ENCODE measurements around the gene UBA1.

The UBA1 gene

DNA sequence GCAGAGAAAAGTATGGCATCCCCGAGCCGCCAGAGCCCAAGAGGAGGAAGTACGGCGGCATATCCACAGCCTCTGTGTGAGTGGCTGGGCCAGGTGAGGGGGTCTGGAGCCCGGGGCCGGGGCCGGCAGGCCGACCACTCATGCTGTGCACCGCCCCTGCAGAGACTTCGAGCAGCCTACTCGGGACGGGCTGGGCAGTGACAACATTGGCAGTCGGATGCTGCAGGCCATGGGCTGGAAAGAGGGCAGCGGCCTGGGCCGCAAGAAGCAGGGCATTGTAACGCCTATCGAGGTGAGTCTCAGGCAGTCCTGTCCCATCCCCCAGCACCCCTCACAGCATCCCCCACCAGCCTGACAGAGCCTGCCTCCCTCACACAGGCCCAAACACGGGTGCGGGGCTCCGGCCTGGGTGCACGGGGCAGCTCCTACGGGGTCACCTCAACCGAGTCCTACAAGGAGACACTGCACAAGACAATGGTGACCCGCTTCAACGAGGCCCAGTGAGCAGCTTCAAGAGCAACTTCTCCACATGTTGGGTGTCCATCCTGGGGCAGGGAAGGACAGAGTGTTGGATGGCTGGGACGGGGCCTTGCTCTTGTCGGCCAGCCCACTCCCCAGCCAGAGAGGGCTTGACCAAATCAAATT, 7.4 kb upstream of the UBA1 start:
- TF ChIP-seq, protein P1, sequence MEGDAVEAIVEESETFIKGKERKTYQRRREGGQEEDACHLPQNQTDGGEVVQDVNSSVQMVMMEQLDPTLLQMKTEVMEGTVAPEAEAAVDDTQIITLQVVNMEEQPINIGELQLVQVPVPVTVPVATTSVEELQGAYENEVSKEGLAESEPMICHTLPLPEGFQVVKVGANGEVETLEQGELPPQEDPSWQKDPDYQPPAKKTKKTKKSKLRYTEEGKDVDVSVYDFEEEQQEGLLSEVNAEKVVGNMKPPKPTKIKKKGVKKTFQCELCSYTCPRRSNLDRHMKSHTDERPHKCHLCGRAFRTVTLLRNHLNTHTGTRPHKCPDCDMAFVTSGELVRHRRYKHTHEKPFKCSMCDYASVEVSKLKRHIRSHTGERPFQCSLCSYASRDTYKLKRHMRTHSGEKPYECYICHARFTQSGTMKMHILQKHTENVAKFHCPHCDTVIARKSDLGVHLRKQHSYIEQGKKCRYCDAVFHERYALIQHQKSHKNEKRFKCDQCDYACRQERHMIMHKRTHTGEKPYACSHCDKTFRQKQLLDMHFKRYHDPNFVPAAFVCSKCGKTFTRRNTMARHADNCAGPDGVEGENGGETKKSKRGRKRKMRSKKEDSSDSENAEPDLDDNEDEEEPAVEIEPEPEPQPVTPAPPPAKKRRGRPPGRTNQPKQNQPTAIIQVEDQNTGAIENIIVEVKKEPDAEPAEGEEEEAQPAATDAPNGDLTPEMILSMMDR (IDR thresholded peaks at IDR 0.05; ENCODE audit: insufficient read depth, low read length, poor library complexity, severe bottlenecking): no peak
- H3K36me3 ChIP-seq (ENCODE audit: control insufficient read depth, insufficient read depth, low read length): peaks cover 11% of the 10 kb centered on the region
- DNase-seq (ENCODE audit: extremely low read depth, insufficient read length): no peak
- no peaks in the 10 kb centered on the region for H3K27me3 ChIP-seq (replicated peaks; ENCODE audit: control insufficient read depth, insufficient read depth, low read length)
- no peak overlapping the region for H3K4me3 ChIP-seq (replicated peaks; ENCODE audit: low read depth, low read length)

DNA sequence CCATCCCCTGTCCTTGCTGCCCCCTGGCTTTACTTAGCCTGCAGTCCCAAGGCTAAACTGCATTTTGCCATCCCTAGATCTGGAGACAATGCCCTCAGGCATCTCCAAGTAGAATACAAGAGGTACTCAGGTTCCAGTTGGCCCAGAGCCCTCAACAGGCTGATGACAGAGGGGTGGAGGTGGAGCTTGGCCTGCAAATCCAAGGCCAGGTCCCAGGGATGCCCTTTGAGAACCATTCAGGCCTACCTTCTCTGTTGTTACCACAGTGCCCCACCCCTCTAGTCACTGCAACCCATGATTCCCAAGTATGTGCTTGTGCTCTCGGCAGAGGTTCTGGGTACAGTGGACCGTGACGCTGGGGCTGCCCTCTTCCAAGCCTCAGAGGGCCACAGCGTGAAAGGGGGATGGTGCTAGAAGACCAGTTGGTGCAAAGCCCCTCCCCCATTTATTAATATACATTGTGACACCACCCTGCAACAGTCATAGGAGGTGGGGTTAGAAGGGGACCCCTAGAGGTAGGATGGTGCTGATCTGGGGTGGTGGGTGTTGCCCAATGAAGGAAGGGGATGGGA, 6.4 kb upstream of the UBA1 start:
- peaks cover 8% of the 10 kb centered on the region for H3K36me3 ChIP-seq (ENCODE audit: control insufficient read depth, insufficient read depth, low read length)
- TF ChIP-seq, protein P1 (IDR thresholded peaks at IDR 0.05; ENCODE audit: insufficient read depth, low read length, poor library complexity, severe bottlenecking): no peak
- no peak overlapping the region for H3K4me3 ChIP-seq (replicated peaks; ENCODE audit: low read depth, low read length)
- no peaks in the 10 kb centered on the region for H3K27me3 ChIP-seq (replicated peaks; ENCODE audit: control insufficient read depth, insufficient read depth, low read length)
- DNase-seq (ENCODE audit: extremely low read depth, insufficient read length): no peak

DNA sequence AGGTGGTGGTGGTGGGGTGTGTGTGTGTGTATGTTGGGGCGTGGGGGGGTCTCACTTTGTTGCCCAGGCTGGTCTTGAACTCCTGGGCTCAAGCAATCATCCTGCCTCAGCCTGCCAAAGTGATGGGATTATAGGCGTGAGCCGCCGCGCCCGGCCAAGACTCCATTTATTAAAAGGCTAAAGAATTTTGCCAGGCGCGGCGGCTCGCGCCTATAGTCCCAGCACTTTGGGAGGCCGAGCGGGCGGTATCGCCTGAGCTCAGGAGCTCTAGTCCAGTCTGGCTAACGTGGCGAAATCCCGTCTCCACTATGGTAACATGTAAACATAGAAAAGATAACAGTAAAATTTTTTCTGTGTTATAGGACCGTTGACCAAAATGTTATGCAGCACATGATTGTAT, 3.7 kb upstream of the UBA1 start:
- TF ChIP-seq, protein P1 (IDR thresholded peaks at IDR 0.05; ENCODE audit: insufficient read depth, low read length, poor library complexity, severe bottlenecking): no peak
- Histone ChIP-seq H3K36me3 (ENCODE audit: control insufficient read depth, insufficient read depth, low read length) (peaks cover 5% of the 10 kb centered on the region), H3K4me3 (replicated peaks; ENCODE audit: low read depth, low read length) (no peak overlapping the region), H3K27me3 (replicated peaks; ENCODE audit: control insufficient read depth, insufficient read depth, low read length) (no peaks in the 10 kb centered on the region)
- DNase-seq (ENCODE audit: extremely low read depth, insufficient read length): no peak

DNA sequence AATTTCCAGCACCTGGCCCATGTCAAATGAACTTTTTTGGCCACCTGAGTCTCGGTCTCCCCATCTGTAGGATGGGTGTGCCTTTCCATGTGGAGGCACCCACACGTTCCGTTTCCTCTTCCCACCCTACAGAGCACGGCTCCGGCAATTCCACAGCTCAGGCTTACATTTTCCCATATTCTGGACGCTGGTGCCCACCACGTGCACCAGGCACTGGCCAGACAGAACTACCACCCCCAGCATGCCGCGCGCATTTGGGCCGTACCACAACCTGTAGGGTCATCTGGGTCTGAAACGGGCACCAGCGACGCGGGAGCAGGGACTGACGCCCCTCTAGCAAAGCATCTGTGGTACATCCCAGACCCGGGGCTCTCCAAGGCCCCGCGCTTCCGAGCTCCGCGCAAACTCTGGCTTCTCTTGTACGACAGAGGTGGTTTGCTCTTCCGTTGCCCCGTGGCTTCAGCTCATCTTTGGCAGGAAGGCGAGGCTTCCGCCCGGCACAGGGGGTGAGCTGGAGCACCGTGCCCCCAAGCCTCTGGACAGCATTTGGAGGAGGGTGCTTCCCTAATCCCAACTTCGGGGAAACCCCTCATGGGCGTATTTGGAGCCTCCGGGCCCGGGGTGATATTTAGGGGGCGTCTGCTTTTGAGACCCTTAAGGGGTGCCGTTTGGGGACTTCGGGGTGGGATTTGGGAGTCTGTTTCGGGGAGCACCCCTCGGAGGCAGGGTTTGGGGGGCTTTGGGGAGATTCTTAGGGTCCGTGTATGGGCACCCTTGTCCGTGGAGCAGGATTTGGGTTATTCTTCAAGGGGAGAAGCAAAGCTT, 3.0 kb upstream of the UBA1 start:
- TF ChIP-seq, protein P1 (IDR thresholded peaks at IDR 0.05; ENCODE audit: insufficient read depth, low read length, poor library complexity, severe bottlenecking): no peak
- peak; percentile 89 for DNase-seq (ENCODE audit: extremely low read depth, insufficient read length)
- H3K4me3 ChIP-seq (replicated peaks; ENCODE audit: low read depth, low read length): peak overlapping the region; percentile 75
- H3K36me3 ChIP-seq (ENCODE audit: control insufficient read depth, insufficient read depth, low read length): peaks cover 2% of the 10 kb centered on the region
- no peaks in the 10 kb centered on the region for H3K27me3 ChIP-seq (replicated peaks; ENCODE audit: control insufficient read depth, insufficient read depth, low read length)

DNA sequence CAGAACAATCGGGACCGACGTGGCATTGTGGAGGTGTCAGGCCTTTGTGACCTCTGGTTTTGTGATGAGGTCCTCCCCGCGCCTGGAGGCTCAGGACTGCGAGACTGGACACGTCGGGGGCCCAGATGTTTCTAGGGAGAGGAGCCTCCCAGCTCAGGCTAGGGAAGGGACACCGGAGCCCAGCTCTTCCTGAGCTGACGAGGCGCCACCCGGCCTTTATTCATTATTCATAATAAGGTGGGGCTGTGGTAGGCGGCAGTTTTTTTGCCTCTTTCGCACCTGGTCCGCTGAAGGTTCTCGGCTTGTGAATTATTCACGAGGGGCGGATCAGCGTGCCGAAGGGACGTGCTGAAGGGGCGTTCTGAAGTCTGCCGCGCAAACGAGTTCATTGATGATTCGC, 2.3 kb upstream of the UBA1 start:
- Histone ChIP-seq H3K27me3 (replicated peaks; ENCODE audit: control insufficient read depth, insufficient read depth, low read length) (no peaks in the 10 kb centered on the region), H3K4me3 (replicated peaks; ENCODE audit: low read depth, low read length) (peak overlapping the region; percentile 75), H3K36me3 (ENCODE audit: control insufficient read depth, insufficient read depth, low read length) (no peaks in the 10 kb centered on the region; the same call in 1 of the 2 replicates)
- TF ChIP-seq, protein P1 (IDR thresholded peaks at IDR 0.05; ENCODE audit: insufficient read depth, low read length, poor library complexity, severe bottlenecking): no peak
- DNase-seq (ENCODE audit: extremely low read depth, insufficient read length): peak; percentile 56
